Parathyroid adenoma (tissue), 2 donors: ENCODE data around the gene BTBD1.

Source experiments
- H2AFZ ChIP-seq: fragments of 300-600 bp; sonication (generic); one replicate; pipeline ENCODE4 v1.7.0; 2017; ENCODE audit warnings: antibody characterized with exemption, mild to moderate bottlenecking
- H3K27ac ChIP-seq: fragments of 300-600 bp; sonication (generic); one replicate; pipeline ENCODE4 v1.7.0; 2017
- H3K27me3 ChIP-seq: fragments of 300-600 bp; sonication (generic); one replicate; pipeline ENCODE4 v1.7.0; 2017; ENCODE audit warnings: low read length; ENCODE audit not compliant: control insufficient read depth, insufficient read depth
- H3K36me3 ChIP-seq: fragments of 300-600 bp; sonication (generic); one replicate; pipeline ENCODE4 v1.7.0; 2017; ENCODE audit warnings: low read length; ENCODE audit not compliant: control insufficient read depth, insufficient read depth
- H3K4me1 ChIP-seq: fragments of 300-600 bp; sonication (generic); one replicate; pipeline ENCODE4 v1.7.0; 2017; ENCODE audit warnings: control low read depth
- H3K4me2 ChIP-seq: fragments of 300-600 bp; sonication (generic); one replicate; pipeline ENCODE4 v1.7.0; 2017; ENCODE audit warnings: low read length
- H3K4me3 ChIP-seq: fragments of 300-600 bp; sonication (generic); one replicate; pipeline ENCODE4 v1.7.0; 2017; ENCODE audit warnings: low read depth, low read length
- H3K79me2 ChIP-seq: fragments of 300-600 bp; sonication (generic); one replicate; pipeline ENCODE4 v1.7.0; 2017; ENCODE audit warnings: control low read depth
- H3K9ac ChIP-seq: fragments of 300-600 bp; sonication (generic); one replicate; pipeline ENCODE4 v1.7.0; 2017; ENCODE audit warnings: mild to moderate bottlenecking
- H3K9me3 ChIP-seq: fragments of 300-600 bp; sonication (generic); one replicate; pipeline ENCODE4 v1.7.0; 2017; ENCODE audit warnings: low read length; ENCODE audit not compliant: control insufficient read depth
- TF ChIP-seq, protein P1 (sequence below): fragments of 300-600 bp; sonication (generic); IDR thresholded peaks from one replicate; pipeline ENCODE4 v1.7.0; 2017; ENCODE audit warnings: antibody characterized with exemption, mild to moderate bottlenecking
- donor health status: primary hyperparathyroidism.

Gene BTBD1

DNA sequence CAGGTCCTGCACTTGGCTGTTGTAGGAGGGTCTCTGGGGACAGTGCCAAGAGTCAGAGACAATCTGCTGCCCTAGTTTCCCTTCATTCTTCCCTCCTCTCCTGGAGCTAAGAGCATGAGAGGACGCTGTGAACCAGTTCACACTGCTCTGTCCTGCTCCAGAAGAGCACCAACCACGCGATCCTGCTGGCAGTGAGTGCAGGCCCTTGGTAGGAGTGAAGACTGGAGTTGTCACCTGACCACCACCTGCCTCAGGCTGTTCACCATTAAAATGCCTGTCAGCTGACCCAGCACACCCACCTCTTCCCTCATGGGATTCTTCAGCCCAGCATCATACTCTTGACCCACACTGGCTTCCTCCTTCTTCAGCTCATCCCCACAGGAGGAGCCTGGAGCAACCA is 43.3 kb upstream of the BTBD1 start:
- H3K79me2 ChIP-seq = no peaks in the 10 kb centered on the region
- H3K27ac ChIP-seq = no peak overlapping the region
- no peak overlapping the region for H2AFZ ChIP-seq
- TF ChIP-seq, protein P1, sequence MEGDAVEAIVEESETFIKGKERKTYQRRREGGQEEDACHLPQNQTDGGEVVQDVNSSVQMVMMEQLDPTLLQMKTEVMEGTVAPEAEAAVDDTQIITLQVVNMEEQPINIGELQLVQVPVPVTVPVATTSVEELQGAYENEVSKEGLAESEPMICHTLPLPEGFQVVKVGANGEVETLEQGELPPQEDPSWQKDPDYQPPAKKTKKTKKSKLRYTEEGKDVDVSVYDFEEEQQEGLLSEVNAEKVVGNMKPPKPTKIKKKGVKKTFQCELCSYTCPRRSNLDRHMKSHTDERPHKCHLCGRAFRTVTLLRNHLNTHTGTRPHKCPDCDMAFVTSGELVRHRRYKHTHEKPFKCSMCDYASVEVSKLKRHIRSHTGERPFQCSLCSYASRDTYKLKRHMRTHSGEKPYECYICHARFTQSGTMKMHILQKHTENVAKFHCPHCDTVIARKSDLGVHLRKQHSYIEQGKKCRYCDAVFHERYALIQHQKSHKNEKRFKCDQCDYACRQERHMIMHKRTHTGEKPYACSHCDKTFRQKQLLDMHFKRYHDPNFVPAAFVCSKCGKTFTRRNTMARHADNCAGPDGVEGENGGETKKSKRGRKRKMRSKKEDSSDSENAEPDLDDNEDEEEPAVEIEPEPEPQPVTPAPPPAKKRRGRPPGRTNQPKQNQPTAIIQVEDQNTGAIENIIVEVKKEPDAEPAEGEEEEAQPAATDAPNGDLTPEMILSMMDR = no peak
- H3K9ac ChIP-seq = no peak overlapping the region
- no peaks in the 10 kb centered on the region for H3K27me3 ChIP-seq
- H3K4me1 ChIP-seq = no peaks in the 10 kb centered on the region
- H3K4me2 ChIP-seq = no peak overlapping the region
- no peaks in the 10 kb centered on the region for H3K36me3 ChIP-seq
- H3K9me3 ChIP-seq = no peaks in the 10 kb centered on the region
- H3K4me3 ChIP-seq = no peak overlapping the region

DNA sequence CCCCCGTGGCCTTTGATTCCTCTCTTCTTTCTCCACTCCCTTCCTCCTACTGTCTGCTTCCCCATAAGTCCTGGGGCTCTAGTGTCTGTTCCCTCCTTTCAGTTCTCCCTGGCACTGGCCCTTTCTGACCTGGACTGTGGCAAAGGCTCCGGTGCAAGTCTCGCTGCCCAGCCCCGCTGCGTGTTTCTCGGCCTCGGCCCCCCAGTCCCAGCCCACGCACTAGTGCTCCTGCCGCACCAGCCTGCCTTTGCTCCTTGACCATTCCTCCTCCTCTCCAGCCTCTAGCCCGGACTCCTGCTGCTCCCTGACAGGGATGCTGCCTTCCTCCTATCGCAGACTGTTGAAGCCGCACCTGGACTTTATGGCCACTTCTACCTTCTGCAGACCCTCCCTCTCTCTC is 42.5 kb upstream of the BTBD1 start:
- H3K36me3 ChIP-seq = no peaks in the 10 kb centered on the region
- no peaks in the 10 kb centered on the region for H3K27me3 ChIP-seq
- H3K27ac ChIP-seq = no peak overlapping the region
- H3K4me2 ChIP-seq = no peak overlapping the region
- no peaks in the 10 kb centered on the region for H3K9me3 ChIP-seq
- H3K79me2 ChIP-seq = no peaks in the 10 kb centered on the region
- H3K4me1 ChIP-seq = no peaks in the 10 kb centered on the region
- no peak overlapping the region for H3K9ac ChIP-seq
- H2AFZ ChIP-seq = no peak overlapping the region
- no peak overlapping the region for H3K4me3 ChIP-seq
- TF ChIP-seq, protein P1 = no peak

DNA sequence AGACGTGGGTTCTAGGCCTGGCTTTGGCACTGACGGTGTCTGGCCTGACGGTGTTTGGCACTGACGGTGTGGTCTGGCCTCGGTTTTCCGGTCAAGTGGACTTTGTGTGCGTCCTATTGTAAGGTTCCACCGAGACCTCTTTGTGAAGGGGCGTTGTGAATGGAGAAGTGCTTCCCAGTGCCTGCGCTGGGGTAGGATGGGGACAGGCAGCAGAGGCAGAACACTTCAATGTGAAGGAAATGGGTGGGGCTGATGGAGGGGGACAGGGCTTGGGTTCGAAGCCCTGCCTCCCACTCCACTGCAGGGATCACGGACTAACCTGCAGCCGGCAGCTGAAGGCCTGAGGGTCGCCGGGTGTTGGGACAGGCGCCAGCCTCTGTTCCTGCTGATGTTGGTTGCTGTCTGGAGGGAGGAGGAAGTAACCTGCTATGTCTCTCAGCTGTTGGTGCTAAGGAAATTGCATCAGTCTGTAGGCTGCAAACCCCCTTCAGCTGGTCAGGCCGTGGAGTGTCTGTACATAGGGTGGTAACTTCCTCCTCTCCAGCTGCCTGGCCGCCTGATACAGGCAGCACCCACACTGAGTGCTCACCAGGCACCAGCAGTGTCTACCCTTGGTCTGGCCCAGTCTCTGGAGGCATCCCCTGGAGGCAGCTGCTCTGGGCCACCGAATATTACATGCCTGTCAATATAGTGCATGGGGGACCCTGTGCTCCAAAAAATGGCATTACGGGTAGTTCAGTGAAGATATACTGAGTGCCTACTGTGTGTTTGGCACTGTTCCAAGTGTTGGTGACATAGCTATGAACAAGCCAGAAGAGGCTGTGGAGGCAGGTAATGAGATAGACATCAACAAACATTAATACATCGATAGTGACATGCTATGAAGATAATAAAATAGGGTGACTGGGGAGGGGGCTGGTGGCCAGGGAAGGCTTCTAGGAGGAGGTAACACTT is 41.5 kb upstream of the BTBD1 start:
- Histone ChIP-seq H3K27ac (peak overlapping the region; percentile 59), H3K9ac (no peak overlapping the region)

DNA sequence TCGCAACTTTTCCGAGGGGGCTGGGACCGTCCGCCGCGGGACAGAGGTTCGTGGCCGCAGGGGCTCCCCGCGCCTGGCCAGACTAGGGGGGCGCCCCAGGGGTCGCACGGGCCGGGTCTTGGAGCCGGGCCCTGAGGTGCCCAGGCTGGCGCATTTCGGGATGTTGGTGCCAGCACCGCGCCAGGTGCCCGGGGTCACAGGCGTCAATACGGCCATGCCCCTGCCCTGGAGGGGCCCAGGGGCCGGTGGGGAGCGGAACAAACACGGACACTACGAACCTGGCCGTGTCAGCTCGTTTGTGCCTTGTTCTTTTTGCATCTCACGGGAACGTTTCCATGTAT is 40.8 kb upstream of the BTBD1 start:
- Histone ChIP-seq H3K9me3 (no peaks in the 10 kb centered on the region), H2AFZ (peak overlapping the region; percentile 53), H3K4me3 (peak overlapping the region; percentile 26), H3K9ac (no peak overlapping the region), H3K27me3 (no peaks in the 10 kb centered on the region), H3K4me1 (no peaks in the 10 kb centered on the region), H3K4me2 (peak overlapping the region; percentile 49), H3K79me2 (no peaks in the 10 kb centered on the region), H3K36me3 (no peaks in the 10 kb centered on the region), H3K27ac (peak overlapping the region; percentile 29)
- TF ChIP-seq, protein P1 = no peak

More for the DNA sequence above, 41.5 kb upstream of the BTBD1 start:
- peak overlapping the region; percentile 28 for H2AFZ ChIP-seq
- TF ChIP-seq, protein P1 = no peak
- no peak overlapping the region for H3K4me2 ChIP-seq
- H3K27me3 ChIP-seq = no peaks in the 10 kb centered on the region
- H3K4me1 ChIP-seq = no peaks in the 10 kb centered on the region
- no peak overlapping the region for H3K4me3 ChIP-seq
- no peaks in the 10 kb centered on the region for H3K9me3 ChIP-seq
- no peaks in the 10 kb centered on the region for H3K36me3 ChIP-seq
- H3K79me2 ChIP-seq = no peaks in the 10 kb centered on the region
